HFFc6 (cell line): Measurements from ENCODE around the gene FHIT. TPM values are rescaled to one million over a fixed set of nuclear protein-coding genes. Genes with fewer than 3 reads are reported as not detected.
A peak's percentile ranks its signal among the peaks of the same experiment; 100 is the strongest.

Experiments
- DNase-seq: peaks from one replicate; pipeline ENCODE4 v3.0.0-alpha.2; 2018
- H3K27ac Mint-ChIP-seq: 2 replicates; pipeline ENCODE4 v1.8.0; 2020; ENCODE audit warnings: mild to moderate bottlenecking, mixed read lengths
- H3K27me3 Mint-ChIP-seq: 2 replicates; pipeline ENCODE4 v1.8.0; 2021; ENCODE audit warnings: mild to moderate bottlenecking, moderate library complexity, mixed read lengths; ENCODE audit not compliant: insufficient read depth
- H3K36me3 Mint-ChIP-seq: 2 replicates; pipeline ENCODE4 v1.8.0; 2021; ENCODE audit warnings: low read depth, mixed read lengths
- H3K4me1 Mint-ChIP-seq: 2 replicates; pipeline ENCODE4 v1.8.0; 2020; ENCODE audit warnings: low read depth, mixed read lengths
- H3K4me3 Mint-ChIP-seq: 2 replicates; pipeline ENCODE4 v1.8.0; 2020; ENCODE audit warnings: mild to moderate bottlenecking, moderate library complexity, mixed read lengths
- H3K9me3 Mint-ChIP-seq: 2 replicates; pipeline ENCODE4 v1.8.0; 2020; ENCODE audit warnings: mild to moderate bottlenecking, mixed read lengths
- CTCF ChIP-seq: fragments of 200-600 bp; sonication (generic); IDR thresholded peaks from 2 replicates; pipeline ENCODE4 v1.5.0; 2021; ENCODE audit warnings: antibody characterized with exemption, mild to moderate bottlenecking
- total RNA-seq, 6 experiments: library from RNA; stranded (reverse); fragmentation: NEBNext Ultra II Directional; extraction: Animal tissue kit (Norgen Biotek cat#: 25700); gene quantifications; 2 replicates in 1 of 6; 3 replicates in 5 of 6; pipeline ENCODE4 v1.2.3, GENCODE V29; 2021

FHIT gene
- total RNA-seq, 6 experiments from 2014 or later, result 0.33 to 0.38 TPM; not detected in 4

DNA sequence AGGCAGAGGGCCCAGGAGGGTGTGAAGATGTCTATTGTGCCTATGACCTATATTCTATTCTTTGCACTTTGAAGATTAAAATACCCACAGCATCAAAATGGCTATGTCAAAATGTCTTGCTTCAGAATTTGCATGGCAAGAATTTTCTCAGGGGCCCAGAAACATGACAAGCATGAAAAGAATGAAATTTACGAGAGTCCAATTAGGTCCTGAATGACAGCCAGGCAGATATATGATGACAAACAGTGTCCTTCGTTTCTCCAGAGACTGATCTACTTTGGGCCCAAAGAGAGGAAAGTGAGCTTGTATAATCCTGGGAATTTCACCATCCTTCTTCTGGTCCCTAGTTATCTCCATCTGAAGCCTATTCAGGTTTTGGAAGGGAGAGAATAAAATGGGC, 609.9 kb downstream of the FHIT start:
- Mint-ChIP-seq H3K9me3 (no peaks in the 10 kb centered on the region; the same call in 1 of the 2 replicates), H3K4me1 (no peaks in the 10 kb centered on the region), H3K27me3 (peaks cover 4% of the 10 kb centered on the region; the same call in 1 of the 2 replicates), H3K27ac (no peak overlapping the region), H3K4me3 (no peak overlapping the region), H3K36me3 (no peaks in the 10 kb centered on the region)
- DNase-seq, result no peak
- TF ChIP-seq CTCF, result no peak

GRCh38 chr3:60636846-60637245, 614.4 kb downstream of the FHIT start:
- H3K9me3 Mint-ChIP-seq, result no peaks in the 10 kb centered on the region
- H3K27me3 Mint-ChIP-seq, result peaks cover 11% of the 10 kb centered on the region
- H3K27ac Mint-ChIP-seq, result no peak overlapping the region
- H3K36me3 Mint-ChIP-seq, result no peaks in the 10 kb centered on the region
- no peak for TF ChIP-seq CTCF
- DNase-seq, result peak; percentile 3
- no peaks in the 10 kb centered on the region for H3K4me1 Mint-ChIP-seq
- H3K4me3 Mint-ChIP-seq, result no peak overlapping the region

DNA sequence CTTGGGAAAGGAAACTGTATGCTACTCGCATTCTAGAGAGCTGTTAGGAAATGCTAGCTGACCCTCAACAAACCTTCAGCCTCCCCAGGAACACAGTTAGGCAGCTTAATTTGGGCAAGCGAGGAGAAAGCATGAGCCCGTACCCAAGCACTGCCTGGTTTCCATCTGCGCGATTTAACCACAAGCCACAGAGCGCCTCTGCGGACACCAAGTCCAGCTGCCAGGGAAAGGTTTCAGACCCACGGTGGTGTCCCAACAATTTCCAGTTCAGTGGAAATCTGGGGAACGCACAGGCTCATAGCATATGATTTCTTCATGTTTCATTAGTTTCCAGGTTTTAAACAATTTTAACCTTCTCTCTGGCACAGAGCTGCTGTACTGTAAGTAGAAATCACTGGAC, 617.6 kb downstream of the FHIT start:
- TF ChIP-seq CTCF, result no peak
- Mint-ChIP-seq H3K4me3 (no peak overlapping the region), H3K9me3 (no peaks in the 10 kb centered on the region), H3K36me3 (no peaks in the 10 kb centered on the region), H3K4me1 (no peaks in the 10 kb centered on the region), H3K27me3 (peaks cover 13% of the 10 kb centered on the region), H3K27ac (no peak overlapping the region)
- no peak for DNase-seq

- no peak for TF ChIP-seq CTCF
- Mint-ChIP-seq H3K27me3 (peaks cover 13% of the 10 kb centered on the region), H3K36me3 (no peaks in the 10 kb centered on the region), H3K4me3 (no peak overlapping the region), H3K27ac (no peak overlapping the region), H3K4me1 (no peaks in the 10 kb centered on the region), H3K9me3 (no peaks in the 10 kb centered on the region)
- DNase-seq, result no peak
Measured at GRCh38 chr3:60631509-60631908, 619.7 kb downstream of the FHIT start.

GRCh38 chr3:60630953-60631352, 620.3 kb downstream of the FHIT start:
- Mint-ChIP-seq H3K4me3 (no peak overlapping the region), H3K4me1 (no peaks in the 10 kb centered on the region), H3K36me3 (no peaks in the 10 kb centered on the region), H3K27ac (no peak overlapping the region), H3K27me3 (peaks cover 13% of the 10 kb centered on the region), H3K9me3 (no peaks in the 10 kb centered on the region)
- no peak for DNase-seq
- no peak for TF ChIP-seq CTCF

DNA sequence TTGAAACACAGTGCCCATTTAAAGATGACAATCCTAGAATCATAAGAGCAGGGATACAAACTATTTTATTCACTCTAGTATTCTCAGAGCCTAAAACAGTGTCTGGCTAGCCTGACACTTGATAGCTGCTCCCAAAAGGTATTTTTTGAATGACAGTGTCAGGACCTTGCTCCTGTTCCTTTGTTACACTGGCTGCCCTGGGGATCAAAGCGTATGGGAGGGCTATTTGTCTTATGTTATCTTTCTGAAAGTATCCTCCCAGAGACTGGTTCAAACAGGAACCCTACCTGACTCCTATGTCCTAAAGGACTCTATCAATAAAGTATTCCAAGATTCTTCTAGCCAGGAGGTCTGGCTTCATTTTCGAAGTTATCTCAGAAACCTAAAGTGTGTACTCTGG, 621.4 kb downstream of the FHIT start:
- Mint-ChIP-seq H3K27ac (no peak overlapping the region), H3K36me3 (no peaks in the 10 kb centered on the region), H3K9me3 (no peaks in the 10 kb centered on the region), H3K4me3 (no peak overlapping the region), H3K4me1 (no peaks in the 10 kb centered on the region), H3K27me3 (peaks cover 10% of the 10 kb centered on the region)
- TF ChIP-seq CTCF, result no peak
- DNase-seq, result no peak
